Muscle of arm (tissue), 12 donors: Measurements from ENCODE around the gene NPAS2. TPM values are rescaled to one million over a fixed set of nuclear protein-coding genes. Genes with fewer than 3 reads are reported as not detected.

Experiments used
- DNase-seq: peaks from one replicate; pipeline ENCODE4 v3.0.0-alpha.2; 2013
- polyA plus RNA-seq, 12 donors: library from polyadenylated mRNA; unstranded; fragments of 120-200 nt; gene quantifications; one replicate each; pipeline ENCODE4 v1.2.1, GENCODE V29; 2013; ENCODE audit not compliant: insufficient read length in 12 of 12

NPAS2 gene
- polyA plus RNA-seq, 12 donors, result 8.8 to 24.4 (median 10.7) TPM; not detected in 1

DNA sequence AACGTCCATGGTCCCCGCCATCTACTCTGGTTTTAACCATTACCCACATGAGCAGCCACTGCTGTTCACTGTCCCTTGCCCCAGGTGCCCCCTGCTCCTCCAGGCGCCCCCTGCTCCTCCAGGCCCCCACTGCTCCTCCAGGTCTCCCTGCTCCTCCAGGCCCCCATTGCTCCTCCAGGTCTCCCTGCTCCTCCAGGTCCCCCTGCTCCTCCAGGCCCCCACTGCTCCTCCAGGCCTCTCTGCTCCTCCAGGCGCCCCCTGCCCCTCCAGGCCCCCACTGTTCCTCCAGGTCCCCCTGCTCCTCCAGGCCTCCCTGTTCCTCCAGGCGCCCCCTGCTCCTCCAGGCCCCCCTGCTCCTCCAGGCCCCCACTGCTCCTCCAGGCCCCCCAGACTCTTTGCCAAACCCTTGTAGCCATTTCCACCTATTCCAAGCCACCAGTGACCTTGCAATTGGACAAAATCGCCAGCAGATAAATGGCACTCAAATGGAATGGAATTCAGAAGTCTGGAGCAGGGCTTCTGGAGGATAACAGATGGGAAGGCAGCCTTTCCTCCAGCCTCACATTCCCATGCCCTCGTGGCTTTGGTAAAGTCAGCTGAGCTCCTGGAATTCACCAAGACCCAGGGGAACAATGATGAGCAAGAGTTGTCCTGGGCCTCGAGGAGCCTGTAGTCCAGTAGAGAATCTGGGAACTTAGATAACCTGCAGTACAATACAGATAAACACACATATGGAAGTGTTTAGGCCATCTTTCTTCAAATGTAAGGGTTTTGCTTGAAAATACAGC, 168.9 kb downstream of the NPAS2 start:
- DNase-seq, result no peak

DNA sequence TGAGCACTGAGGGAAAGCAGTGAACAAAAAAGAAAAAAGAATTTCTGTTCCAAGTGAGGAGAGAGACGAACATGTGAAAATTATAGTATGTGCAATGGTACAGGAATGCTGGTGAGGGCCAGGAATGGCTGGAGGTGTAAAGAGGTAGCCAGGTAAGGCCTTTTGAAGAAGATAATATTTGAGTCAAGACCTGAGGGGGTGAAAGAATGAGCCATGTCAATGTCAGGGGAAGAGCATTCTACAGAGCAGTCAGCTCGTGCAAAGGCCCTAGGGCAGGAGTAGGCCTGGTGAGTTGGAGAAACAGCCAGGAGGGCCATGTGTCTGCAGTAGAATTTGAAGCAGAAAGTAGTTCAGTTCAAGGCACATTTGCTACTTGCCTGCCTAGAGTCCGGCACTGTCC, 169.7 kb downstream of the NPAS2 start:
- no peak for DNase-seq

- DNase-seq, result no peak
Measured at GRCh38 chr2:100990166-100990565, 170.2 kb downstream of the NPAS2 start.

DNA sequence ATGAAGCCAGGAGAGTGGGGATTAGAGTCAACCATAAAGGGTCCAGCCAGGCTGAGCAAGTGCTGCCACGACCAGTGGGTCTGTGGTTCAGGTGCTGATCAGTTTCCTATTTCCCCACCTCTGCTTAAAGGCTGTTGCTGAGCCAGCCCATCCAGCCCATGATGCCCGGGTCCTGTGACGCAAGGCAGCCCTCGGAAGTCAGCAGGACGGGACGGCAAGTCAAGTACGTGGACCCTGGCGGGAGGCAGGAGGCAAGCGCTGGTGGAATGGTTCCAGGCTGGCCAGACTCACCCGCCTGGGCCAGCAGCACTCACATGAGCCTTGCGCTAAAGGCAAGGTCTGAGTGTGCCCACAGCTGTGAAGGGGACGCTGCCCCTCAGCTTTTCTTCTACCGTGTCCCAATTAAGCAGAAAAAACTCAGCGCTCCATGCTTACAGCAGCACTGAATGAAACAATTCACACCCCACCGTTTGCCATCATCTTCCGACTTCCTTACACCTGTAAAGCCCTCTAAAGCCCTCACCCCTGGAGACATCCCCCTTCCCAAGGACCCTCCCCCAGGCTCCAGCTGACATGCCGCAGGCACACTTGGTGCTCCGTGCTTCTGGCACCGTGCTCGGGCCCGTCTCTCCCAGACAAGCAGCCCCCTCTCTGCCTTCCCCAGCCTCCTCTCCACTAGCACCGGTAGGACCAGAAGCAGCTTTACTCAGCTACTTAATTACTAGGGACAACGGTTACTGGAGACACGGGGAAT, 170.9 kb downstream of the NPAS2 start:
- no peak for DNase-seq

- DNase-seq, result no peak
Measured at GRCh38 chr2:100991404-100991773, 171.4 kb downstream of the NPAS2 start.

GRCh38 chr2:100992262-100992661, 172.3 kb downstream of the NPAS2 start:
- no peak for DNase-seq

GRCh38 chr2:100993294-100993693, 173.4 kb downstream of the NPAS2 start:
- no peak for DNase-seq

DNA sequence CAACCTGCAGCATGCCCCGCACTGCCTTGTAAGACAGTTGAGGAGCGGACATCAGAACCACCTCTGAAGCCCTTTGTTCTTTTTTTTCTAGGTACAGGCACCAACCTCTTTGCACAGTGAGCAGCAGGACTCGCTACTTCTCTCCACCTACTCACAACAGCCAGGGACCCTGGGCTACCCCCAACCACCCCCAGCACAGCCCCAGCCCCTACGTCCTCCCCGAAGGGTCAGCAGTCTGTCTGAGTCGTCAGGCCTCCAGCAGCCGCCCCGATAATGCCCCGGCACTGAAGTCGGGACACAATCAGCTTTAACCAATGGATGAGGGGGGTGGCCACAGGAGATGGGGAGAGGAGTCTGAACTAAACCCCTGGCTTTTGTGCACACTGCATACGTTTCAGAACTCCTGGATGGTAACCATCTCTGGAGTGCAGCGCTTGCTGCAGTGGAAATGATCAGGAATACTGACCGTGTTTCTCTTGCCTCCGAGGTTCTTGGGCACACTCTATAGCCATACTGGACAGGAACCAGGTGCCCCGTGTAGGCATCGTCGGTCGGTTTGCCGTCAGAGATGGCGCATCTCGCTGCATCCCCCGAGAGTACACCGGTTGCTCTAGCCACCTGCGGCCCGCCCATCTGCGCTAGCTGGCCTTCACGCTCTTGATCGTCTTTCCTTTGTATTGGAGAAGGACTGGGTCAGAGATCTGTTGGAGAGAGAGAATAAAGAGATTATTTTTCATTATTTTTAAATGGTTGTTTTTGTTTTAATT, 175.6 kb downstream of the NPAS2 start:
- no peak for DNase-seq

- DNase-seq, result no peak
Measured at GRCh38 chr2:100997509-100998234, 177.7 kb downstream of the NPAS2 start.

DNA sequence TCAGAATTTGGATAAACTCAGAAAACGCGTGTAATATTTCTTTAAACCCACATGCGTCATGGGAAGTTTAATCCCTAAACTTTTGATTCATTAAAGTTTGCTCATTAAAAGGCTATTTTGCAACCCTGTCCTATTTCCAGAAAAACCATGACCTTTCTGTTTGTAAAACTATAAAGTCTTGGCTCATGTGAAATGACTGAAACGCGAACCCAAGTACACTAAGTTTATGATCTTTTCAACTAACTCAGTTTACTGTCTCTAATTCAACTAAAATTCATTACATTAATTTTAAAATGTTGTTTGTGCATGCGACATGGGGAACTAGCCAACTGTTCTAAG, 178.3 kb downstream of the NPAS2 start:
- DNase-seq, result no peak

- DNase-seq, result no peak
Measured at GRCh38 chr2:100999995-101000394, 180.1 kb downstream of the NPAS2 start.

DNA sequence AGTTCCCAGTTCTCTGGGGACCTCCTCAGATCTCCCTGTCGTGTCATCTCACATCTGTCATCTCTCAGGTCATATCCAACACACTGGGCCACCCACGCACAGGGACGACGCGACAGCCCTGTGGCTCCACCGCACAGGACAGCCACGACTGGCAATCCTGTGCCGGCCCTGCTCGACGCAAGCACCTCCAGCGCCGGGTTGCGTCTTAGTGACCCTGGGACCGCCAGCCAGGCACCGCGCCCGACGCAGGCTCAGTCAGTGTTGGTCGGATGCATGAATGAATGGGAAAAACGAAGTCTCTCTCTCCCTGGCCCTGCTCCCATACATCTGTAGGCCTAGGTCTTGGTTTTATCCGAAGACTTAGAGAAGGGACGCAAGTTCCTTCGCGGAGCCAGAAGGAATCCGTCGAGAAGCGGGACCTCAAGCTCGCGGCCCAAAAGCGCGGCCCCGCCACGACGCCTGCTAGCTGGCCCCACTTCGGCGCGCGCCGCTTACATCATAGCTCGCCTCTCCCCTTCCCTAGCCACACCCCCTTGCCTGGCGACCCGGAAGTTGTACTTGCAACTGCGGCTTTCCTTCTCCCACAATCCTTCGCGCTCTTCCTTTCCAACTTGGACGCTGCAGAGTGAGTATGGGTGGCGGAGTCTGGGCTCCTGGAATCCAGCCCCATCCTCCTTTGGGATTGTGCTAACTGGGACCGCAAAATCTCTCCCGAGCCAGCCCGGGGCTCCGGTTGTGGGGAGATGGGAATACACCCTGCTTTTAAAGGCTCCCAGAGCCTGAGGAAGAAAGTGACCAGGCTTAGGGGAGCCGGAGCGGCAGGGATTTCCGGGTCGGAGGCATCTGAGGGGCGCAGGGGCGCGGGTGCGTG, 182.0 kb downstream of the NPAS2 start, which contains the start of gene RPL31:
Gene RPL31 (plus strand): TSS at position 599 of the 871 bp plus-strand sequence. CDS start 413 bp downstream, outside the sequence.
- DNase-seq, result peak; percentile 98

DNA sequence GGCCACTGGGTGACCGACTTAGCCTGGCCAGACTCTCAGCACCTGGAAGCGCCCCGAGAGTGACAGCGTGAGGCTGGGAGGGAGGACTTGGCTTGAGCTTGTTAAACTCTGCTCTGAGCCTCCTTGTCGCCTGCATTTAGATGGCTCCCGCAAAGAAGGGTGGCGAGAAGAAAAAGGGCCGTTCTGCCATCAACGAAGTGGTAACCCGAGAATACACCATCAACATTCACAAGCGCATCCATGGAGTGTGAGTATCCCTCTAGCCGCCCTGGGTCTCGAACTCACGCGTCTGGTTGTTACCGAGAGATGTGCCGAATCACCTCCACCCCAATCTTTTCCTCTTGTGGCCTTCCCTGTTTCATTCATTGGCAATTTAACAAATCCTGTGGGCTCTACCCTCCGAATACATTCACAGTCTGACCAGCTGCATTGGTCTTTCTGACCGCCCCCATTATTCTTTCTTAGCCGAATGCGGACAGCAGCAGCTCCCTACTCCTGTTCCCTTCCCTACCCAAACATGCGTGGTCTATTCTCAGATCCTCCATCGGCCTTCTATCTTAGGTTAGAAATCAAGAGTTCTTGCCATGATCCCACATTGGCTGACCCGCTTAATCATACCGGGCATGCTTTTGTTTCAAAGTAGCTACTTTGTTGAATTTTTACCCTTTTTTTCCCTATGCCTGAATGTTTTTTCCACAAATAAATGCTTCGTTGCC, 182.8 kb downstream of the NPAS2 start:
- peak; percentile 24 for DNase-seq

- no peak for DNase-seq
Measured at GRCh38 chr2:101003278-101003775, 183.4 kb downstream of the NPAS2 start.

- no peak for DNase-seq
Measured at GRCh38 chr2:101004620-101005325, 184.8 kb downstream of the NPAS2 start.

DNA sequence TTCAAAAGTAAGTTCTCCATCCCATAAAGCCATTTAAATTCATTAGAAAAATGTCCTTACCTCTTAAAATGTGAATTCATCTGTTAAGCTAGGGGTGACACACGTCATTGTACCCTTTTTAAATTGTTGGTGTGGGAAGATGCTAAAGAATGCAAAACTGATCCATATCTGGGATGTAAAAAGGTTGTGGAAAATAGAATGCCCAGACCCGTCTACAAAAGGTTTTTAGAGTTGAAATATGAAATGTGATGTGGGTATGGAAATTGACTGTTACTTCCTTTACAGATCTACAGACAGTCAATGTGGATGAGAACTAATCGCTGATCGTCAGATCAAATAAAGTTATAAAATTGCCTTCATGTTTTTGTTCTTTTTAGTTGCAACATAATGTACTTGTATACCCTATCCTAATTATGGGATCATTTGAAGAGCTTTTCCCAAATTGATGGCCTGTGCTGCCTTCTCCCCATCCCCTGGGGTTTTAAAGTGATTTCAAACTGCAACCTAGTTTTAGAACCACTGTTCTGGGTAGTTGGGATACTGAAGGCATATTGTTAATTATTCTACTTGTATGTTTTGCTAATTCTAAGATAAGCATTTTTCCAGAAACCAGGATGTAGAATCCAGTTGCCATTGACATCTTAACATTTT, 186.3 kb downstream of the NPAS2 start:
- DNase-seq, result no peak

DNA sequence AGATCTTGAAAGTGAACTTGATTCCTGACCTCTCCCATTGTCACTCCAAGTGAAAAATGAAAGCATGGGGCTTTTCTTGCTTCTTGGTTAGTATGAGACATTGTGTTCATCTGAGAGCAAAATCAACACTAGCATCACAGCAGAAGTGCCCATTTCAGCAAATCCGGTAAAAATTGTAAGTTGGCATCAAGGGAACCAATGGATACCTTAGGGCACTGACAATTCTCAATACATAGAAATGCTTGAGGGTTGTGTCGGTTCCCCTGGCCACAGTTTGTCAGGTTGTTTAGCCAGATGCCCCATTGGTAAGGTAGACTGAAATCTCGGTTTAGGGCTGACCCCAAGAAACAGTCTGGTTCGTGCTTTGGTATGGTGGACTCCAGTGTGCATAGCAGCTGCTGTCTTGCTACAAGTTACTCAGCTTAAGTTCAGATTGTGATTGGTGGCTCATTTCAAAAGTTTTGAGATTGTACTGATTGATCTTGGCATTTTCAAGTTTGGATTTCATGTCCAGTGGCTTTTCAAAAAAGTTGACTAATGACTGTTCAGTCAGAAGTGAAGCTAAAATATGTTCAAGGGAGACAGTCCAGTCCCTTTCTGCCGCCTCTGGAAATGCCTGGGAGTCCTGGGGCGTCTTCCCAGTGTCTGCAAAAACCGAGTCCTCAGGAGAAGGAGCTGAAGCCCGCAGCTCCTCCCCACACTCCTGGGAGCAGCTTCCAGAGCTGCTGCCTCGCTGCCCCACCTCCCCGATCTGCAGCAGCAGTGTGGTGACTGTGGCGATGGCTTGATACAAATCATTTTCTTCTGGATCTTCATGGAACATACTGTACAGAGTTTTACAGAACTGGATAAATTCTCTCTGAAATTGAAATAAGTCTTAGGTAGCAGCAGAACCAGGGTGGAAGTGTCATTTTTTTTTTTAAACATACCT, 187.7 kb downstream of the NPAS2 start:
- no peak for DNase-seq

DNA sequence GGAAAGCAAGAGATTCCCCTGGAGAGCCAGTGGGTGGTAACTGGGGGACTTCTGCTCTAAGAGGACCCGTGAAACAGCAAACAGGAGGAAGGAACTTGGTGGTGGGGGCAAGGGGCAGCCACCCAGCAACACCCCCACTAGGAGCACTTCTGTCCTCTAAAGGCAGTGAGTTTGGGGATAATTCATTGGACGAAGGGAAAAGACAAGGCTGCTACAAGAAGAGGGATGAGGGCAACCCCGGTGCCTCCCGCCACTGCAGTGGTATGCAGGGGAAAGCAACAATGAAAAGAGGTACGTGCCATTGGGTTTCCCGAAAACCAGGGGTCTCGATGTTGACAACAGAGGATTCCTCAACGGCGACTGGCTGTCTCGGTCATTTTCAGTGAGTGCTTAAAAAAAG, 191.2 kb downstream of the NPAS2 start:
- no peak for DNase-seq
